HCT116 (cell line): Measurements from ENCODE around the gene WDPCP. TPM values are rescaled to one million over a fixed set of nuclear protein-coding genes. Genes with fewer than 3 reads are reported as not detected.

ENCODE experiments used
- ATAC-seq: fragments of 200-7000 bp; cut with Tn5 transposase; 2 replicates; pipeline ENCODE4 v1.9.1; 2020; ENCODE audit warnings: mild to moderate bottlenecking, moderate library complexity
- BruUV-seq: library from RNA; stranded (reverse); fragments of 400-500 nt; replicated peaks from 2 replicates; lab custom pipeline; 2021; lab: Mats Ljungman, UMichigan
- CTCF ChIA-PET: fragments of 300-600 bp; sonication (Branson Sonifier 250); formaldehyde crosslinking; loops from one replicate; lab custom pipeline; 2021; ENCODE audit warnings: antibody characterized with exemption; lab: Charles Lee
- POLR2A ChIA-PET: fragments of 300-600, 350-600 bp; sonication (Branson Sonifier 250); formaldehyde crosslinking; loops from one replicate; lab custom pipeline; 2021; ENCODE audit warnings: antibody characterized with exemption; lab: Charles Lee
- RAD21 ChIA-PET, 2 experiments: fragments of 300-600 bp; sonication (Branson Sonifier 250); formaldehyde crosslinking; loops; one replicate each; lab custom pipeline; 2023; ENCODE audit warnings: low total read pairs in 2 of 2; ENCODE audit not compliant: uncharacterized antibody in 2 of 2, unreplicated experiment in 2 of 2, low non-redundant PET in 1 of 2; lab: Charles Lee
- DNase-seq: peaks from one replicate; pipeline ENCODE4 v3.0.0-alpha.2; 2010; ENCODE audit warnings: low read depth, low spot score
- H2AFZ ChIP-seq: fragments of 200-600 bp; shearing (Covaris generic), sonication (generic); 2 replicates; pipeline ENCODE4 v1.6.1; 2017; ENCODE audit warnings: low read depth, mixed run types, mixed read lengths, antibody characterized with exemption, low read length; ENCODE audit not compliant: poor library complexity, severe bottlenecking
- H3K27ac ChIP-seq: 2 replicates; pipeline ENCODE4 v1.5.1; 2012; ENCODE audit warnings: low read depth, low read length
- H3K27me3 ChIP-seq: fragments of 200-600 bp; sonication (generic); 2 replicates; pipeline ENCODE4 v1.6.1; 2016; ENCODE audit warnings: mixed run types, low read length, mixed read lengths; ENCODE audit not compliant: insufficient read depth
- H3K36me3 ChIP-seq, 2 experiments: fragments of 200-500 bp in 1 of 2; fragments of 200-600 bp in 1 of 2; sonication (Bioruptor generic) in 1 of 2; sonication (generic) in 1 of 2; 2 replicates each; pipeline versions ENCODE4 v1.5.1 to v1.6.1; 2014 to 2016; ENCODE audit warnings: low read length in 2 of 2, inconsistent platforms in 1 of 2, mixed read lengths in 1 of 2, mixed run types in 1 of 2; ENCODE audit not compliant: insufficient read depth in 2 of 2, control insufficient read depth in 1 of 2
- H3K4me1 ChIP-seq, 2 experiments: fragments of 200-600 bp in 1 of 2; sonication (generic) in 1 of 2; 2 replicates each; pipeline versions ENCODE4 v1.5.1 to v1.6.1; 2012 to 2017; ENCODE audit warnings: low read length in 2 of 2, inconsistent platforms in 1 of 2, mild to moderate bottlenecking in 1 of 2, mixed read lengths in 1 of 2, mixed run types in 1 of 2, moderate library complexity in 1 of 2; ENCODE audit not compliant: insufficient read depth in 2 of 2, control insufficient read depth in 1 of 2
- H3K4me2 ChIP-seq: fragments of 200-600 bp; sonication (generic); 2 replicates; pipeline ENCODE4 v1.6.1; 2017; ENCODE audit warnings: mixed run types, low read length, mixed read lengths
- H3K4me3 ChIP-seq, 2 experiments: fragments of 200-600 bp in 1 of 2; sonication (generic) in 1 of 2; replicated peaks in 1 of 2; 2 replicates each; pipeline ENCODE4 v1.5.1; 2011 to 2016; ENCODE audit warnings: low read length in 2 of 2, control low read depth in 1 of 2, low read depth in 1 of 2, mild to moderate bottlenecking in 1 of 2, mixed read lengths in 1 of 2, mixed run types in 1 of 2
- H3K79me2 ChIP-seq: fragments of 200-600 bp; sonication (generic); 2 replicates; pipeline ENCODE4 v1.6.1; 2017; ENCODE audit warnings: mild to moderate bottlenecking, mixed run types, low read length, moderate library complexity, mixed read lengths; ENCODE audit not compliant: insufficient read depth
- H3K9ac ChIP-seq: fragments of 200-600 bp; sonication (generic); 2 replicates; pipeline ENCODE4 v1.6.1; 2016; ENCODE audit warnings: low read length, mixed read lengths
- H3K9me2 ChIP-seq: fragments of 200-600 bp; sonication (generic), shearing (Covaris generic); 2 replicates; pipeline ENCODE4 v1.6.1; 2017; ENCODE audit warnings: mixed run types, mild to moderate bottlenecking, moderate library complexity; ENCODE audit not compliant: insufficient read depth
- H3K9me3 ChIP-seq, 2 experiments: fragments of 200-500 bp in 1 of 2; fragments of 200-600 bp in 1 of 2; sonication (Bioruptor generic) in 1 of 2; sonication (generic) in 1 of 2; 2 replicates each; pipeline ENCODE4 v1.6.1; 2014 to 2017; ENCODE audit warnings: low read length in 2 of 2, mixed read lengths in 2 of 2, inconsistent platforms in 1 of 2, low read depth in 1 of 2, mild to moderate bottlenecking in 1 of 2, mixed run types in 1 of 2, moderate library complexity in 1 of 2; ENCODE audit not compliant: control insufficient read depth in 1 of 2, insufficient read depth in 1 of 2
- H4K20me1 ChIP-seq: fragments of 200-600 bp; sonication (generic), shearing (Covaris generic); 2 replicates; pipeline ENCODE4 v1.6.1; 2017; ENCODE audit warnings: mixed run types, mild to moderate bottlenecking, moderate library complexity; ENCODE audit not compliant: insufficient read depth
- ATF3 ChIP-seq: IDR thresholded peaks from 2 replicates; pipeline ENCODE4 v1.6.1; 2012
- CBX3 ChIP-seq: IDR thresholded peaks from 2 replicates; pipeline ENCODE4 v1.6.1; 2012; ENCODE audit warnings: low read depth
- ELF1 ChIP-seq: IDR thresholded peaks from 2 replicates; pipeline ENCODE4 v1.6.1; 2012; ENCODE audit warnings: low read depth, borderline replicate concordance
- FOSL1 ChIP-seq: IDR thresholded peaks from 2 replicates; pipeline ENCODE4 v1.6.1; 2012; ENCODE audit warnings: low read depth
- JUND ChIP-seq: IDR thresholded peaks from 2 replicates; pipeline ENCODE4 v1.6.1; 2012
- POLR2A ChIP-seq: IDR thresholded peaks from 2 replicates; pipeline ENCODE4 v1.7.0; 2011; ENCODE audit warnings: borderline replicate concordance; ENCODE audit not compliant: insufficient read depth, insufficient read length; ENCODE audit errors: extremely low read depth
- POLR2AphosphoS5 ChIP-seq: IDR thresholded peaks from 2 replicates; pipeline ENCODE4 v1.6.1; 2011; ENCODE audit warnings: mild to moderate bottlenecking, low read depth, low read length, moderate library complexity
- RAD21 ChIP-seq: IDR thresholded peaks from 2 replicates; pipeline ENCODE4 v1.6.1; 2012; ENCODE audit warnings: low read depth, mild to moderate bottlenecking
- SP1 ChIP-seq: IDR thresholded peaks from 2 replicates; pipeline ENCODE4 v1.6.1; 2012; ENCODE audit warnings: low read depth
- SRF ChIP-seq: IDR thresholded peaks from 2 replicates; pipeline ENCODE4 v1.6.1; 2012; ENCODE audit warnings: low read depth
- YY1 ChIP-seq: IDR thresholded peaks from 2 replicates; pipeline ENCODE4 v1.6.1; 2011; ENCODE audit warnings: low read length, low read depth, moderate library complexity, mild to moderate bottlenecking; ENCODE audit not compliant: insufficient replicate concordance; ENCODE audit errors: extremely low read depth
- ZFX ChIP-seq: fragments of 450-650 bp; IDR thresholded peaks from 2 replicates; pipeline ENCODE4 v1.6.1; 2017
- intact Hi-C: fragments of 100-400 bp; cut with micrococcal nuclease; formaldehyde crosslinking; loops from 2 replicates; pipeline ENCODE4 v1.10.0; 2022
- total RNA-seq: library from RNA; stranded (reverse); gene quantifications from one replicate; pipeline ENCODE4 v1.2.1, GENCODE V29; 2021; ENCODE audit not compliant: unreplicated experiment
- TF ChIP-seq, protein P1 (sequence below), 3 experiments: fragments of 200-600 bp in 1 of 3; sonication (generic) in 1 of 3; IDR thresholded peaks in 2 of 3; conservative IDR thresholded peaks in 1 of 3; 2 replicates each; pipeline ENCODE4 v1.5.1; 2012 to 2017; ENCODE audit warnings: low read depth in 2 of 3, low read length in 2 of 3, antibody characterized with exemption in 1 of 3, borderline replicate concordance in 1 of 3, control low read depth in 1 of 3, mild to moderate bottlenecking in 1 of 3, mixed read lengths in 1 of 3, mixed run types in 1 of 3, moderate library complexity in 1 of 3; ENCODE audit not compliant: insufficient read depth in 1 of 3
- TF ChIP-seq, protein P2 (sequence below): IDR thresholded peaks from 2 replicates; pipeline ENCODE4 v1.6.1; 2012; ENCODE audit warnings: low read depth

WDPCP gene
- total RNA-seq, 1 experiment from 2014 or later, result 4.1 TPM

GRCh38 chr2:63257473-63257872 lies 330.8 kb downstream of the WDPCP start:
- no peak overlapping the region for H2AFZ ChIP-seq
- H3K27me3 ChIP-seq, result no peaks in the 10 kb centered on the region
- H3K27ac ChIP-seq, result no peak overlapping the region
- no peak for ATAC-seq
- no peak for DNase-seq
- H3K4me3 ChIP-seq, result no peak overlapping the region
- no peaks in the 10 kb centered on the region for H3K36me3 ChIP-seq
- H3K4me2 ChIP-seq, result no peak overlapping the region
- intact Hi-C loops, result no loop called here
- BruUV-seq, result no TSS peak
- H3K4me1 ChIP-seq, result no peaks in the 10 kb centered on the region
- no peaks in the 10 kb centered on the region for H3K9me3 ChIP-seq
- ChIA-PET POLR2A (no interaction called here), RAD21 (no interaction called here), CTCF (no interaction called here)
- TF ChIP-seq JUND (no peak), RAD21 (no peak), ELF1 (no peak), SRF (no peak), POLR2AphosphoS5 (no peak)
- no peak overlapping the region for H3K9ac ChIP-seq
- no peaks in the 10 kb centered on the region for H3K79me2 ChIP-seq
- H3K9me2 ChIP-seq, result no peaks in the 10 kb centered on the region
- no peaks in the 10 kb centered on the region for H4K20me1 ChIP-seq

GRCh38 chr2:63249161-63249560 lies 339.1 kb downstream of the WDPCP start:
- H2AFZ ChIP-seq, result no peak overlapping the region
- ChIA-PET POLR2A (no interaction called here), RAD21 (no interaction called here), CTCF (no interaction called here)
- no peaks in the 10 kb centered on the region for H3K36me3 ChIP-seq
- H3K4me1 ChIP-seq, result no peaks in the 10 kb centered on the region
- no peak overlapping the region for H3K9ac ChIP-seq
- ATAC-seq (no peak), DNase-seq (no peak)
- H4K20me1 ChIP-seq, result no peaks in the 10 kb centered on the region
- intact Hi-C loops, result no loop called here
- no peaks in the 10 kb centered on the region for H3K79me2 ChIP-seq
- H3K4me2 ChIP-seq, result no peak overlapping the region
- no peaks in the 10 kb centered on the region for H3K9me3 ChIP-seq
- no peak overlapping the region for H3K27ac ChIP-seq
- no peaks in the 10 kb centered on the region for H3K9me2 ChIP-seq
- H3K4me3 ChIP-seq, result no peak overlapping the region
- H3K27me3 ChIP-seq, result no peaks in the 10 kb centered on the region
- BruUV-seq, result no TSS peak
- TF ChIP-seq SRF (no peak), CBX3 (no peak), FOSL1 (no peak), SP1 (no peak), ZFX (no peak), YY1 (no peak), POLR2AphosphoS5 (no peak), ATF3 (no peak), POLR2A (no peak)
- TF ChIP-seq, protein P1, sequence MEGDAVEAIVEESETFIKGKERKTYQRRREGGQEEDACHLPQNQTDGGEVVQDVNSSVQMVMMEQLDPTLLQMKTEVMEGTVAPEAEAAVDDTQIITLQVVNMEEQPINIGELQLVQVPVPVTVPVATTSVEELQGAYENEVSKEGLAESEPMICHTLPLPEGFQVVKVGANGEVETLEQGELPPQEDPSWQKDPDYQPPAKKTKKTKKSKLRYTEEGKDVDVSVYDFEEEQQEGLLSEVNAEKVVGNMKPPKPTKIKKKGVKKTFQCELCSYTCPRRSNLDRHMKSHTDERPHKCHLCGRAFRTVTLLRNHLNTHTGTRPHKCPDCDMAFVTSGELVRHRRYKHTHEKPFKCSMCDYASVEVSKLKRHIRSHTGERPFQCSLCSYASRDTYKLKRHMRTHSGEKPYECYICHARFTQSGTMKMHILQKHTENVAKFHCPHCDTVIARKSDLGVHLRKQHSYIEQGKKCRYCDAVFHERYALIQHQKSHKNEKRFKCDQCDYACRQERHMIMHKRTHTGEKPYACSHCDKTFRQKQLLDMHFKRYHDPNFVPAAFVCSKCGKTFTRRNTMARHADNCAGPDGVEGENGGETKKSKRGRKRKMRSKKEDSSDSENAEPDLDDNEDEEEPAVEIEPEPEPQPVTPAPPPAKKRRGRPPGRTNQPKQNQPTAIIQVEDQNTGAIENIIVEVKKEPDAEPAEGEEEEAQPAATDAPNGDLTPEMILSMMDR (IDR thresholded peaks at IDR 0.05 in 2 of 3, conservative IDR thresholded peaks at IDR 0.05 in 1 of 3; ENCODE audit: borderline replicate concordance in 1 of 3, insufficient read depth in 1 of 3, low read depth in 2 of 3, low read length in 2 of 3), result no peak
- TF ChIP-seq, protein P2, sequence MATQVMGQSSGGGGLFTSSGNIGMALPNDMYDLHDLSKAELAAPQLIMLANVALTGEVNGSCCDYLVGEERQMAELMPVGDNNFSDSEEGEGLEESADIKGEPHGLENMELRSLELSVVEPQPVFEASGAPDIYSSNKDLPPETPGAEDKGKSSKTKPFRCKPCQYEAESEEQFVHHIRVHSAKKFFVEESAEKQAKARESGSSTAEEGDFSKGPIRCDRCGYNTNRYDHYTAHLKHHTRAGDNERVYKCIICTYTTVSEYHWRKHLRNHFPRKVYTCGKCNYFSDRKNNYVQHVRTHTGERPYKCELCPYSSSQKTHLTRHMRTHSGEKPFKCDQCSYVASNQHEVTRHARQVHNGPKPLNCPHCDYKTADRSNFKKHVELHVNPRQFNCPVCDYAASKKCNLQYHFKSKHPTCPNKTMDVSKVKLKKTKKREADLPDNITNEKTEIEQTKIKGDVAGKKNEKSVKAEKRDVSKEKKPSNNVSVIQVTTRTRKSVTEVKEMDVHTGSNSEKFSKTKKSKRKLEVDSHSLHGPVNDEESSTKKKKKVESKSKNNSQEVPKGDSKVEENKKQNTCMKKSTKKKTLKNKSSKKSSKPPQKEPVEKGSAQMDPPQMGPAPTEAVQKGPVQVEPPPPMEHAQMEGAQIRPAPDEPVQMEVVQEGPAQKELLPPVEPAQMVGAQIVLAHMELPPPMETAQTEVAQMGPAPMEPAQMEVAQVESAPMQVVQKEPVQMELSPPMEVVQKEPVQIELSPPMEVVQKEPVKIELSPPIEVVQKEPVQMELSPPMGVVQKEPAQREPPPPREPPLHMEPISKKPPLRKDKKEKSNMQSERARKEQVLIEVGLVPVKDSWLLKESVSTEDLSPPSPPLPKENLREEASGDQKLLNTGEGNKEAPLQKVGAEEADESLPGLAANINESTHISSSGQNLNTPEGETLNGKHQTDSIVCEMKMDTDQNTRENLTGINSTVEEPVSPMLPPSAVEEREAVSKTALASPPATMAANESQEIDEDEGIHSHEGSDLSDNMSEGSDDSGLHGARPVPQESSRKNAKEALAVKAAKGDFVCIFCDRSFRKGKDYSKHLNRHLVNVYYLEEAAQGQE, result no peak
